ENCODE measurements around the gene SST. TPM values are rescaled to one million over a fixed set of nuclear protein-coding genes. Genes with fewer than 3 reads are reported as not detected.
A peak's percentile ranks its signal among the peaks of the same experiment; 100 is the strongest.

SST gene
- total RNA-seq, 1 donor from 2014 or later = not detected

- Histone ChIP-seq H3K4me1 (peaks cover 11% of the 10 kb centered on the region), H3K79me2 (ENCODE audit: low read depth) (no peaks in the 10 kb centered on the region), H3K9ac (no peak overlapping the region), H3K36me3 (no peaks in the 10 kb centered on the region), H3K4me2 (no peak overlapping the region), H3K4me3 (no peak overlapping the region), H2AFZ (replicated peaks) (no peak overlapping the region), H3K27ac (no peak overlapping the region), H3F3A (ENCODE audit: low read depth) (peaks cover 24% of the 10 kb centered on the region), H3K27me3 (no peaks in the 10 kb centered on the region), H3K9me3 (ENCODE audit: low read depth) (no peaks in the 10 kb centered on the region), H4K20me1 (ENCODE audit: low read depth) (peaks cover 5% of the 10 kb centered on the region)
- no peak for TF ChIP-seq EZH2phosphoT487 (IDR thresholded peaks at IDR 0.05)
- no peak for TF ChIP-seq CTCF (IDR thresholded peaks at IDR 0.05)
- no peak for TF ChIP-seq EZH2 (IDR thresholded peaks at IDR 0.05)
- peaks cover 10% of the 10 kb centered on the region for H3K36me3 Mint-ChIP-seq
- H3K4me3 Mint-ChIP-seq = no peak overlapping the region
- H3K9me3 Mint-ChIP-seq = no peaks in the 10 kb centered on the region
- H3K27ac Mint-ChIP-seq = no peak overlapping the region
- peaks cover 12% of the 10 kb centered on the region for H3K4me1 Mint-ChIP-seq
- no peak for DNase-seq (ENCODE audit: low spot score)
- peaks cover 2% of the 10 kb centered on the region for H3K27me3 Mint-ChIP-seq (ENCODE audit: insufficient read depth, low read depth)
Measured at GRCh38 chr3:187717572-187717971, 47.4 kb upstream of the SST start.

GRCh38 chr3:187714404-187714979 is 44.3 kb upstream of the SST start:
- H3F3A ChIP-seq (ENCODE audit: low read depth) = peaks cover 2% of the 10 kb centered on the region
- H3K27me3 Mint-ChIP-seq (ENCODE audit: insufficient read depth, low read depth) = peaks cover 2% of the 10 kb centered on the region
- no peaks in the 10 kb centered on the region for H3K27me3 ChIP-seq
- H3K9ac ChIP-seq = no peak overlapping the region
- peaks cover 4% of the 10 kb centered on the region for H3K4me1 ChIP-seq
- peaks cover 4% of the 10 kb centered on the region for H3K4me1 Mint-ChIP-seq
- H3K4me3 ChIP-seq = no peak overlapping the region
- H3K36me3 ChIP-seq = no peaks in the 10 kb centered on the region
- H4K20me1 ChIP-seq (ENCODE audit: low read depth) = no peaks in the 10 kb centered on the region
- TF ChIP-seq EZH2 (IDR thresholded peaks at IDR 0.05) (no peak), CTCF (IDR thresholded peaks at IDR 0.05) (peak; percentile 93)
- no peaks in the 10 kb centered on the region for H3K79me2 ChIP-seq (ENCODE audit: low read depth)
- no peak overlapping the region for H3K4me3 Mint-ChIP-seq
- no peak overlapping the region for H3K27ac Mint-ChIP-seq
- H3K9me3 Mint-ChIP-seq = no peaks in the 10 kb centered on the region
- no peak overlapping the region for H2AFZ ChIP-seq (replicated peaks)
- no peak overlapping the region for H3K4me2 ChIP-seq
- H3K27ac ChIP-seq = no peak overlapping the region
- peak; percentile 78 for DNase-seq (ENCODE audit: low spot score)
- H3K36me3 Mint-ChIP-seq = no peaks in the 10 kb centered on the region
- no peaks in the 10 kb centered on the region for H3K9me3 ChIP-seq (ENCODE audit: low read depth)

GRCh38 chr3:187713504-187713903 is 43.3 kb upstream of the SST start:
- H3K36me3 ChIP-seq = no peaks in the 10 kb centered on the region
- TF ChIP-seq EZH2 (IDR thresholded peaks at IDR 0.05) (no peak), EZH2phosphoT487 (IDR thresholded peaks at IDR 0.05) (no peak), CTCF (IDR thresholded peaks at IDR 0.05) (no peak)
- DNase-seq (ENCODE audit: low spot score) = no peak
- H3K27ac ChIP-seq = no peak overlapping the region
- no peaks in the 10 kb centered on the region for H3K9me3 ChIP-seq (ENCODE audit: low read depth)
- Mint-ChIP-seq H3K4me1 (no peaks in the 10 kb centered on the region), H3K36me3 (no peaks in the 10 kb centered on the region), H3K4me3 (no peak overlapping the region), H3K27ac (no peak overlapping the region), H3K27me3 (ENCODE audit: insufficient read depth, low read depth) (peaks cover 2% of the 10 kb centered on the region), H3K9me3 (no peaks in the 10 kb centered on the region)
- H3K4me2 ChIP-seq = no peak overlapping the region
- H3F3A ChIP-seq (ENCODE audit: low read depth) = no peaks in the 10 kb centered on the region
- no peak overlapping the region for H2AFZ ChIP-seq (replicated peaks)
- H4K20me1 ChIP-seq (ENCODE audit: low read depth) = no peaks in the 10 kb centered on the region
- H3K79me2 ChIP-seq (ENCODE audit: low read depth) = no peaks in the 10 kb centered on the region
- no peak overlapping the region for H3K4me3 ChIP-seq
- H3K4me1 ChIP-seq = no peaks in the 10 kb centered on the region
- H3K9ac ChIP-seq = no peak overlapping the region
- H3K27me3 ChIP-seq = no peaks in the 10 kb centered on the region

Measured in neural progenitor cell (in vitro differentiated cells).